GM19438 (cell line): Measurements from ENCODE around the gene CNTNAP4.

Experiments used
- ATAC-seq: cut with Tn5 transposase; IDR thresholded peaks from one replicate; pipeline ENCODE4 v1.9.1; 2021; ENCODE audit warnings: low read depth; ENCODE audit not compliant: unreplicated experiment

Gene CNTNAP4

GRCh38 chr16:76573281-76573680 is 296.1 kb downstream of the CNTNAP4 start:
- no peak for ATAC-seq

- no peak for ATAC-seq
These were observed 297.4 kb downstream of the CNTNAP4 start for GRCh38 chr16:76574651-76575050.

GRCh38 chr16:76576526-76576925 is 299.3 kb downstream of the CNTNAP4 start:
- no peak for ATAC-seq

- peak; percentile 82 for ATAC-seq
These were observed 299.8 kb downstream of the CNTNAP4 start for GRCh38 chr16:76577003-76577402.

- no peak for ATAC-seq
These were observed 302.2 kb downstream of the CNTNAP4 start for GRCh38 chr16:76579277-76579922.

- ATAC-seq: no peak
These were observed 306.3 kb downstream of the CNTNAP4 start for GRCh38 chr16:76583466-76583865.

GRCh38 chr16:76583945-76584344 is 306.7 kb downstream of the CNTNAP4 start:
- ATAC-seq: no peak

GRCh38 chr16:76598498-76598897 is 321.3 kb downstream of the CNTNAP4 start:
- ATAC-seq: no peak

- no peak for ATAC-seq
These were observed 330.1 kb downstream of the CNTNAP4 start for GRCh38 chr16:76607317-76607716.
